ENCODE results near the gene SPON1.
"Not testable (repeated sequence)": the region's sequence is repeated elsewhere in the genome, so short reads cannot be mapped to it uniquely, and the experiment has no call there.

SPON1 gene

GRCh38 chr11:13974631-13975030, 12.1 kb downstream of the SPON1 start:
- H3K79me2 ChIP-seq (ENCODE audit: insufficient read depth, low read length): no peaks in the 10 kb centered on the region
- no peaks in the 10 kb centered on the region for H3K9me2 ChIP-seq (replicated peaks; ENCODE audit: low read depth, low read length)
- no peak overlapping the region for H3K9ac ChIP-seq (ENCODE audit: low read depth, low read length, poor library complexity, severe bottlenecking)
- H3K4me2 ChIP-seq (ENCODE audit: low read depth, low read length, poor library complexity, severe bottlenecking): no peak overlapping the region
- TF ChIP-seq CTCF (conservative IDR thresholded peaks at IDR 0.05; ENCODE audit: low read length): no peak
- no peak for TF ChIP-seq EZH2phosphoT487 (IDR thresholded peaks at IDR 0.05; ENCODE audit: borderline replicate concordance)
- H3K36me3 ChIP-seq (ENCODE audit: insufficient read depth, low read length): no peaks in the 10 kb centered on the region
- H3K9me3 ChIP-seq (ENCODE audit: insufficient read depth, low read depth, low read length): no peaks in the 10 kb centered on the region
- no peaks in the 10 kb centered on the region for H4K20me1 ChIP-seq (ENCODE audit: insufficient read depth, low read length, poor library complexity, severe bottlenecking)
- H3F3A ChIP-seq (ENCODE audit: low read depth): no peaks in the 10 kb centered on the region
- no peak overlapping the region for H2AFZ ChIP-seq (ENCODE audit: low read length)
- H3K27me3 ChIP-seq (ENCODE audit: insufficient read depth, low read length, poor library complexity, severe bottlenecking): no peaks in the 10 kb centered on the region
- H3K4me1 ChIP-seq (ENCODE audit: insufficient read depth, low read length, poor library complexity, severe bottlenecking): no peaks in the 10 kb centered on the region
- no peak overlapping the region for H3K4me3 ChIP-seq (ENCODE audit: low read length, poor library complexity, severe bottlenecking)

- H3K4me1 ChIP-seq (ENCODE audit: insufficient read depth, low read length, poor library complexity, severe bottlenecking): no peaks in the 10 kb centered on the region
- no peak overlapping the region for H3K4me3 ChIP-seq (ENCODE audit: low read length, poor library complexity, severe bottlenecking)
- no peaks in the 10 kb centered on the region for H3K79me2 ChIP-seq (ENCODE audit: insufficient read depth, low read length)
- no peaks in the 10 kb centered on the region for H3F3A ChIP-seq (ENCODE audit: low read depth)
- TF ChIP-seq EZH2phosphoT487 (IDR thresholded peaks at IDR 0.05; ENCODE audit: borderline replicate concordance) (no peak), CTCF (conservative IDR thresholded peaks at IDR 0.05; ENCODE audit: low read length) (no peak)
- H3K27me3 ChIP-seq (ENCODE audit: insufficient read depth, low read length, poor library complexity, severe bottlenecking): no peaks in the 10 kb centered on the region
- no peaks in the 10 kb centered on the region for H3K9me3 ChIP-seq (ENCODE audit: insufficient read depth, low read depth, low read length)
- H3K4me2 ChIP-seq (ENCODE audit: low read depth, low read length, poor library complexity, severe bottlenecking): no peak overlapping the region
- no peak overlapping the region for H2AFZ ChIP-seq (ENCODE audit: low read length)
- H3K36me3 ChIP-seq (ENCODE audit: insufficient read depth, low read length): no peaks in the 10 kb centered on the region
- no peaks in the 10 kb centered on the region for H3K9me2 ChIP-seq (replicated peaks; ENCODE audit: low read depth, low read length)
- no peaks in the 10 kb centered on the region for H4K20me1 ChIP-seq (ENCODE audit: insufficient read depth, low read length, poor library complexity, severe bottlenecking)
- H3K9ac ChIP-seq (ENCODE audit: low read depth, low read length, poor library complexity, severe bottlenecking): no peak overlapping the region
Measured at GRCh38 chr11:13983081-13983751, 20.7 kb downstream of the SPON1 start.

- Histone ChIP-seq H3K79me2 (ENCODE audit: insufficient read depth, low read length) (no peaks in the 10 kb centered on the region), H3F3A (ENCODE audit: low read depth) (no peaks in the 10 kb centered on the region), H3K9me3 (ENCODE audit: insufficient read depth, low read depth, low read length) (no peaks in the 10 kb centered on the region), H3K9ac (ENCODE audit: low read depth, low read length, poor library complexity, severe bottlenecking) (no peak overlapping the region), H2AFZ (ENCODE audit: low read length) (no peak overlapping the region), H3K4me1 (ENCODE audit: insufficient read depth, low read length, poor library complexity, severe bottlenecking) (no peaks in the 10 kb centered on the region), H3K9me2 (replicated peaks; ENCODE audit: low read depth, low read length) (no peaks in the 10 kb centered on the region), H3K36me3 (ENCODE audit: insufficient read depth, low read length) (no peaks in the 10 kb centered on the region), H3K27me3 (ENCODE audit: insufficient read depth, low read length, poor library complexity, severe bottlenecking) (no peaks in the 10 kb centered on the region), H3K4me3 (ENCODE audit: low read length, poor library complexity, severe bottlenecking) (no peak overlapping the region), H3K4me2 (ENCODE audit: low read depth, low read length, poor library complexity, severe bottlenecking) (no peak overlapping the region), H4K20me1 (ENCODE audit: insufficient read depth, low read length, poor library complexity, severe bottlenecking) (no peaks in the 10 kb centered on the region)
- TF ChIP-seq EZH2phosphoT487 (IDR thresholded peaks at IDR 0.05; ENCODE audit: borderline replicate concordance): no peak
Measured at GRCh38 chr11:13984616-13985450, 22.3 kb downstream of the SPON1 start.

GRCh38 chr11:13986695-13987094, 24.2 kb downstream of the SPON1 start:
- not testable (repeated sequence) for H3K27me3 ChIP-seq (ENCODE audit: insufficient read depth, low read length, poor library complexity, severe bottlenecking); H3K9ac ChIP-seq (ENCODE audit: low read depth, low read length, poor library complexity, severe bottlenecking); H3K79me2 ChIP-seq (ENCODE audit: insufficient read depth, low read length); H2AFZ ChIP-seq (ENCODE audit: low read length); H3K9me2 ChIP-seq (replicated peaks; ENCODE audit: low read depth, low read length); H3K4me3 ChIP-seq (ENCODE audit: low read length, poor library complexity, severe bottlenecking); H3K9me3 ChIP-seq (ENCODE audit: insufficient read depth, low read depth, low read length); H3F3A ChIP-seq (ENCODE audit: low read depth); H4K20me1 ChIP-seq (ENCODE audit: insufficient read depth, low read length, poor library complexity, severe bottlenecking); H3K4me1 ChIP-seq (ENCODE audit: insufficient read depth, low read length, poor library complexity, severe bottlenecking); H3K4me2 ChIP-seq (ENCODE audit: low read depth, low read length, poor library complexity, severe bottlenecking); H3K36me3 ChIP-seq (ENCODE audit: insufficient read depth, low read length)

- H2AFZ ChIP-seq (ENCODE audit: low read length); H3K27me3 ChIP-seq (ENCODE audit: insufficient read depth, low read length, poor library complexity, severe bottlenecking); H3K36me3 ChIP-seq (ENCODE audit: insufficient read depth, low read length); H3K4me3 ChIP-seq (ENCODE audit: low read length, poor library complexity, severe bottlenecking); H3K79me2 ChIP-seq (ENCODE audit: insufficient read depth, low read length); H3K9me3 ChIP-seq (ENCODE audit: insufficient read depth, low read depth, low read length); H3F3A ChIP-seq (ENCODE audit: low read depth); H3K9ac ChIP-seq (ENCODE audit: low read depth, low read length, poor library complexity, severe bottlenecking); H3K9me2 ChIP-seq (replicated peaks; ENCODE audit: low read depth, low read length); H4K20me1 ChIP-seq (ENCODE audit: insufficient read depth, low read length, poor library complexity, severe bottlenecking); H3K4me1 ChIP-seq (ENCODE audit: insufficient read depth, low read length, poor library complexity, severe bottlenecking); H3K4me2 ChIP-seq (ENCODE audit: low read depth, low read length, poor library complexity, severe bottlenecking): not testable (repeated sequence)
Measured at GRCh38 chr11:13992158-13992856, 29.8 kb downstream of the SPON1 start.

All from Loucy (cell line).